Neuron (in vitro differentiated cells): ENCODE data around the gene PLEKHA4.
"Not testable (repeated sequence)": the region's sequence is repeated elsewhere in the genome, so short reads cannot be mapped to it uniquely, and the experiment has no call there.

Experiments used
- H2AFZ ChIP-seq: one replicate; pipeline ENCODE4 v1.6.1; 2013; ENCODE audit warnings: low read depth, mild to moderate bottlenecking, inconsistent platforms, low read length, moderate library complexity
- H3K27me3 ChIP-seq: one replicate; pipeline ENCODE4 v1.6.1; 2013; ENCODE audit warnings: low read length; ENCODE audit not compliant: insufficient read depth
- H3K36me3 ChIP-seq: one replicate; pipeline ENCODE4 v1.6.1; 2013; ENCODE audit warnings: low read length; ENCODE audit not compliant: insufficient read depth
- H3K4me1 ChIP-seq: one replicate; pipeline ENCODE4 v1.6.1; 2013; ENCODE audit warnings: low read length; ENCODE audit not compliant: insufficient read depth
- H3K4me3 ChIP-seq: 2 replicates; pipeline ENCODE4 v1.5.1; 2013; ENCODE audit warnings: mild to moderate bottlenecking, low read length, moderate library complexity
- H3K9me3 ChIP-seq: one replicate; pipeline ENCODE4 v1.6.1; 2013; ENCODE audit warnings: low read length

PLEKHA4 gene

GRCh38 chr19:48868114-48868886 lies at the start of gene PLEKHA4:
PLEKHA4 (minus strand) TSS chr19:48868617; CDS start chr19:48867620, 997 bp downstream.
- Histone ChIP-seq H3K36me3 (peaks cover 3% of the 10 kb centered on the region), H2AFZ (peak within 1 kb of the TSS; percentile 85), H3K9me3 (peaks cover 3% of the 10 kb centered on the region), H3K27me3 (no peaks in the 10 kb centered on the region), H3K4me3 (peak within 1 kb of the TSS; percentile 11), H3K4me1 (peaks cover 33% of the 10 kb centered on the region)

GRCh38 chr19:48918071-48918470 lies 49.7 kb upstream of the PLEKHA4 start:
- Histone ChIP-seq H2AFZ (no peak overlapping the region), H3K27me3 (no peaks in the 10 kb centered on the region), H3K9me3 (no peaks in the 10 kb centered on the region), H3K36me3 (peaks cover 66% of the 10 kb centered on the region), H3K4me1 (no peaks in the 10 kb centered on the region), H3K4me3 (no peak overlapping the region)

- Histone ChIP-seq H2AFZ (no peak overlapping the region), H3K36me3 (peaks cover 65% of the 10 kb centered on the region)
These were observed 47.3 kb upstream of the PLEKHA4 start for GRCh38 chr19:48915757-48916156.

DNA sequence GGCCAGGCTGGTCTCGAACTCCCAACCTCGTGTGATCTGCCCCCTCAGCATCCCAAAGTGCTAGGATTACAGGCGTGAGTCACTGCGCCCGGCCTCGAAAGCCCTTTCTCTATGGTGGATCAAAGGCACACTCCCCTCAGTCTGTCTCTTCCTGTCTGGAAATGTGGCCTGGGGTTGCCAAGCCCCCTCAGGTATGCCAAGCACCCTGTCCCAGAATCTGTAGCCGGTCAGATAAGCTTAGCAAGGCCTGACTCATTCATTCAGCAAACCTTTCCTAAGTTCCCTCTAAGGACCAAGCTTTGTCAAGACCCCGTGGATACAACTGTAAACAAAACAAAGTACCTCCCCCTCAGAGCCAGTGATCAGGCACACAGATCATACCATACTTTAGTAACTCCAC lies 45.8 kb upstream of the PLEKHA4 start:
- Histone ChIP-seq H3K36me3 (peaks cover 67% of the 10 kb centered on the region), H3K9me3 (no peaks in the 10 kb centered on the region), H3K4me1 (no peaks in the 10 kb centered on the region), H2AFZ (no peak overlapping the region), H3K27me3 (no peaks in the 10 kb centered on the region), H3K4me3 (no peak overlapping the region)

More at GRCh38 chr19:48915757-48916156, 47.3 kb upstream of the PLEKHA4 start:
- Histone ChIP-seq H3K9me3 (no peaks in the 10 kb centered on the region), H3K27me3 (no peaks in the 10 kb centered on the region), H3K4me1 (no peaks in the 10 kb centered on the region), H3K4me3 (no peak overlapping the region)

DNA sequence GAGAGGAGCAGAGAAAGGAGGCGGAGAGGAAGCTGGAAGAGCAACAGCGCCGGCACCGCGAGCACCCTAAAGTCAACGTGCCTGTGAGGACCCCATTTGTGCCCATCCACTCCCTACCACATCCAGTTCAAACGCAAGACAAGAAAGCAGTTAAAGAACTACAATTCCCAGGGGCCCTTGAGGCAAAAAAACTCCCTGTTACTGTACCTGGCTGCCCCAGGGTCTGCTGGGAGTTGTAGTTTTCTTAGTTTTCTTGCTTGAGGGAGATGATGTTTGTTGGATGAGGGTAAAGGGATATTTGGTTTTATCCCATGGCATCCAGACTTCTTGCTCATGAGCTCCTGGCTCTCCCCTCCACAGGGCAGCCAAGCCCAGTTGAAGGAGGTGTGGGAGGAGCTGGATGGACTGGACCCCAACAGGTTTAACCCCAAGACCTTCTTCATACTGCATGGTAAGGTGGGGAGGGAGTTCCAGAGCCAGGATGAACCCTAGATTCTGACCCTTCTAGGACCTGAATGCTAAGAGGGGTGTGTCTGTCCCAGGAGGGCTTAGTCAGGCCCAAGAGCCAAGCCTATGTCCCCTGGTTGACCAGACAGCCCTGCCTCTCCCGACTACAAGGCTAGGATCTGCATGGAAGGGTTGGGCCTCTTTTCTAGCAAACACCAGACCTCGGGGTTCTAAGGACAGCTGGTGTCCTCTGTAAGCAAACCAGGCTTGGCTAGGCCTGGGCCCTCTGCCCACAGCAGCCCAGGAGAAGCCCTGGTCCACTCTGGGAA lies 44.9 kb upstream of the PLEKHA4 start:
- Histone ChIP-seq H3K27me3 (no peaks in the 10 kb centered on the region), H2AFZ (no peak overlapping the region), H3K36me3 (peaks cover 65% of the 10 kb centered on the region), H3K9me3 (no peaks in the 10 kb centered on the region), H3K4me1 (no peaks in the 10 kb centered on the region), H3K4me3 (no peak overlapping the region)

DNA sequence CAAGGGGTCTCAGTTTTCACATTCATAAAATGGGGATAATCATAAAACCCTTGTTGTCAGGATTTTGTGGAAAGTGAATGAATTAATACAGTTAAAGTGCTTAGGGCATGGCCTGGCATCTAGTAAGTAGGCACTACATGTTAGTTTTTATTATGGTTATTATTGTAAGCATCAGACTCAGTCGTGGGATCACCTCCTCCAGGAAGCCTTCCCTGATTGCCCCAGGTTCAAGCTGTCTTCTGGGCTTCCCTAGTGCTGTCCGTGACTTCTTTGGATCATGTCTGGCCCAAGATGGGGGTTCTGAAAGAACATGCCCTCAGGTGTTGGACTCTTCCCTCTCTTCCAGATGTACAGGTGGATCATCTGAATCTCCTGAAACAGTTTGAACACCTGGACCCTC lies 42.4 kb upstream of the PLEKHA4 start:
- Histone ChIP-seq H3K4me1 (no peaks in the 10 kb centered on the region), H3K9me3 (no peaks in the 10 kb centered on the region), H3K4me3 (no peak overlapping the region), H2AFZ (no peak overlapping the region), H3K27me3 (no peaks in the 10 kb centered on the region), H3K36me3 (peaks cover 64% of the 10 kb centered on the region)

- not testable (repeated sequence) for H3K27me3 ChIP-seq, H2AFZ ChIP-seq, H3K4me1 ChIP-seq, H3K9me3 ChIP-seq, H3K4me3 ChIP-seq
- H3K36me3 ChIP-seq = peaks cover 70% of the 10 kb centered on the region
These were observed 41.1 kb upstream of the PLEKHA4 start for GRCh38 chr19:48909424-48910077.

- H3K4me3 ChIP-seq = no peak overlapping the region
- H2AFZ ChIP-seq = no peak overlapping the region
- no peaks in the 10 kb centered on the region for H3K4me1 ChIP-seq
- no peaks in the 10 kb centered on the region for H3K9me3 ChIP-seq
- peaks cover 61% of the 10 kb centered on the region for H3K36me3 ChIP-seq
- no peaks in the 10 kb centered on the region for H3K27me3 ChIP-seq
These were observed 39.3 kb upstream of the PLEKHA4 start for GRCh38 chr19:48907671-48908070.

DNA sequence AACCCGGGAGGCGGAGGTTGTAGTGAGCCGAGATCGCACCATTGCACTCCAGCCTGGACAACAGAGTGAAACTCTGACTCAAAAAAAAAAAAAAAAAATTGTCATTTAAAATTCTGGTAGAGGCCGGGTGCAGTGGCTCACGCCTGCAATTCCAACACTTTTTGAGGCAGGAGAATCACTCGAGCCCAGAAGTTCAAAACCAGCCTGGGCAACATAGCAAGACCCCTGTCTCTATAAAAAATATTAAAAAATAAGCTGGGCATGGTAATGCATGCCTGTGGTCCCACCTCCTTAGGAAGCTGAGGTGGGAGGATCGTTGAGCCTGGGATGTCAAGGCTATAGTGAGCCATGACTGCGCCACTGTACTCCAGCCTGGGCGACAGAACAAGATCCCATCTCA lies 37.9 kb upstream of the PLEKHA4 start:
- Histone ChIP-seq H2AFZ (no peak overlapping the region), H3K36me3 (peaks cover 57% of the 10 kb centered on the region), H3K27me3 (no peaks in the 10 kb centered on the region)

GRCh38 chr19:48905664-48906063 lies 37.2 kb upstream of the PLEKHA4 start:
- no peak overlapping the region for H2AFZ ChIP-seq
- H3K36me3 ChIP-seq = peaks cover 52% of the 10 kb centered on the region
- H3K4me1 ChIP-seq = peaks cover 4% of the 10 kb centered on the region
- no peaks in the 10 kb centered on the region for H3K9me3 ChIP-seq
- H3K4me3 ChIP-seq = no peak overlapping the region
- H3K27me3 ChIP-seq = no peaks in the 10 kb centered on the region

More for the DNA sequence above, 37.9 kb upstream of the PLEKHA4 start:
- H3K4me1 ChIP-seq = no peaks in the 10 kb centered on the region
- H3K9me3 ChIP-seq = no peaks in the 10 kb centered on the region
- H3K4me3 ChIP-seq = no peak overlapping the region

DNA sequence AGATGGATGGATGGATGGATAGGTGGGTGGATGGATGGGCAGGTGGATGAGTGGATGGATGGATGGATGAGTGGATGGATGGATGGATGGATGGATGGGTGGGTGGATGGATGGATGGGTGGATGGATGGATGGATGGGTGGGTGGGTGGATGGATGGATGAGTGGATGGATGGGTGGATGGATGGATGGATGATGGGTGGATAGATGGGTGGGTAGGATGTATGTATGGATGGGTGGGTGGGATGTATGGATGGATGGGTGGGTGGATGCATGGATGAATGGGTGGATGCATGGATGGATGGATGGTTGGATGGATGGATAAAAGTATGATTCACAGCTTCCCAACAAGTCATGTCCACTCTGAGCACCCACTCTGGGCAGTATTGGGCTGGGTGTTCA lies 35.4 kb upstream of the PLEKHA4 start:
- not testable (repeated sequence) for H3K4me3 ChIP-seq, H2AFZ ChIP-seq, H3K9me3 ChIP-seq, H3K27me3 ChIP-seq, H3K4me1 ChIP-seq
- H3K36me3 ChIP-seq = peaks cover 42% of the 10 kb centered on the region

- H3K27me3 ChIP-seq, H3K9me3 ChIP-seq: not testable (repeated sequence)
These were observed 33.9 kb upstream of the PLEKHA4 start for GRCh38 chr19:48902291-48902690.

More at GRCh38 chr19:48902291-48902690, 33.9 kb upstream of the PLEKHA4 start:
- not testable (repeated sequence) for H3K4me3 ChIP-seq, H2AFZ ChIP-seq, H3K4me1 ChIP-seq
- peaks cover 31% of the 10 kb centered on the region for H3K36me3 ChIP-seq
